ENCODE data around the gene ANKRD11. TPM values are rescaled to one million over a fixed set of nuclear protein-coding genes. Genes with fewer than 3 reads are reported as not detected.
A peak's percentile ranks its signal among the peaks of the same experiment; 100 is the strongest.

The ANKRD11 gene
- total RNA-seq, 1 donor from 2014 or later: 63.8 TPM

DNA sequence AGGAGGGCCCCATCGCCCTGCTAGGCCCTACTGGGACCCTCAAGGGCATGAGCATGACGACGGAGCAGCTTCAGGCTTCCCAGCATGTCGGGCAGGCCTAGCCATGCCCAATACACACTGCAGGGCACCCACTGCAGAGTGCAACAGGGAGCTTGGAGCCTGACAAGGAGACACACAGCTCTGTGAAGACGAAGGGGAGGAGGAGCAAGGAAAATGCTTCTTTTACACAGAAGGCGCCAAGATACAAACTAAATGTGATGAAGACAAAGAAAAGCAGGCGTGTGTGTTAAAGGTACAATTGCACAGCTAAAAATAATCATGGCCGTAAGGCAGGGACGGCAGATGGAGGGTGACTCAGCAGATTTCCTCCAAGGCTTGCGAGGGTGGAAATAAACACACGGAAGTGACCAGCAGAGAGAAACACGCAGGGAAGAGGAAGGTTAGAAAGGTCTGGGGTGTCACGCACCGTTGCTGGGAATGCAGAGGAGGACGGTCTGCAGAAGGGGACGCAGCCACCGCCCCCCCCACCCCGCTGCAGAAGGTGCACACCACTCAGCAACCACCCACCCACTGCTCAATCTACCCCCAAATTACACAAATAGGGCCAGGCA is 164.4 kb downstream of the ANKRD11 start:
- no peaks in the 10 kb centered on the region for H3K27me3 ChIP-seq (ENCODE audit: low read depth)
- H3K27ac ChIP-seq (replicated peaks): peak overlapping the region; percentile 87
- H3K4me3 ChIP-seq: peak overlapping the region; percentile 39
- H3K9me3 ChIP-seq (replicated peaks): no peaks in the 10 kb centered on the region
- intact Hi-C loops (cut with micrococcal nuclease): no loop called here
- H3K36me3 ChIP-seq: no peaks in the 10 kb centered on the region
- TF ChIP-seq, protein P1, sequence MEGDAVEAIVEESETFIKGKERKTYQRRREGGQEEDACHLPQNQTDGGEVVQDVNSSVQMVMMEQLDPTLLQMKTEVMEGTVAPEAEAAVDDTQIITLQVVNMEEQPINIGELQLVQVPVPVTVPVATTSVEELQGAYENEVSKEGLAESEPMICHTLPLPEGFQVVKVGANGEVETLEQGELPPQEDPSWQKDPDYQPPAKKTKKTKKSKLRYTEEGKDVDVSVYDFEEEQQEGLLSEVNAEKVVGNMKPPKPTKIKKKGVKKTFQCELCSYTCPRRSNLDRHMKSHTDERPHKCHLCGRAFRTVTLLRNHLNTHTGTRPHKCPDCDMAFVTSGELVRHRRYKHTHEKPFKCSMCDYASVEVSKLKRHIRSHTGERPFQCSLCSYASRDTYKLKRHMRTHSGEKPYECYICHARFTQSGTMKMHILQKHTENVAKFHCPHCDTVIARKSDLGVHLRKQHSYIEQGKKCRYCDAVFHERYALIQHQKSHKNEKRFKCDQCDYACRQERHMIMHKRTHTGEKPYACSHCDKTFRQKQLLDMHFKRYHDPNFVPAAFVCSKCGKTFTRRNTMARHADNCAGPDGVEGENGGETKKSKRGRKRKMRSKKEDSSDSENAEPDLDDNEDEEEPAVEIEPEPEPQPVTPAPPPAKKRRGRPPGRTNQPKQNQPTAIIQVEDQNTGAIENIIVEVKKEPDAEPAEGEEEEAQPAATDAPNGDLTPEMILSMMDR (IDR thresholded peaks at IDR 0.05; ENCODE audit: borderline replicate concordance): no peak
- DNase-seq: peak; percentile 47
- peaks cover 93% of the 10 kb centered on the region for H3K4me1 ChIP-seq

DNA sequence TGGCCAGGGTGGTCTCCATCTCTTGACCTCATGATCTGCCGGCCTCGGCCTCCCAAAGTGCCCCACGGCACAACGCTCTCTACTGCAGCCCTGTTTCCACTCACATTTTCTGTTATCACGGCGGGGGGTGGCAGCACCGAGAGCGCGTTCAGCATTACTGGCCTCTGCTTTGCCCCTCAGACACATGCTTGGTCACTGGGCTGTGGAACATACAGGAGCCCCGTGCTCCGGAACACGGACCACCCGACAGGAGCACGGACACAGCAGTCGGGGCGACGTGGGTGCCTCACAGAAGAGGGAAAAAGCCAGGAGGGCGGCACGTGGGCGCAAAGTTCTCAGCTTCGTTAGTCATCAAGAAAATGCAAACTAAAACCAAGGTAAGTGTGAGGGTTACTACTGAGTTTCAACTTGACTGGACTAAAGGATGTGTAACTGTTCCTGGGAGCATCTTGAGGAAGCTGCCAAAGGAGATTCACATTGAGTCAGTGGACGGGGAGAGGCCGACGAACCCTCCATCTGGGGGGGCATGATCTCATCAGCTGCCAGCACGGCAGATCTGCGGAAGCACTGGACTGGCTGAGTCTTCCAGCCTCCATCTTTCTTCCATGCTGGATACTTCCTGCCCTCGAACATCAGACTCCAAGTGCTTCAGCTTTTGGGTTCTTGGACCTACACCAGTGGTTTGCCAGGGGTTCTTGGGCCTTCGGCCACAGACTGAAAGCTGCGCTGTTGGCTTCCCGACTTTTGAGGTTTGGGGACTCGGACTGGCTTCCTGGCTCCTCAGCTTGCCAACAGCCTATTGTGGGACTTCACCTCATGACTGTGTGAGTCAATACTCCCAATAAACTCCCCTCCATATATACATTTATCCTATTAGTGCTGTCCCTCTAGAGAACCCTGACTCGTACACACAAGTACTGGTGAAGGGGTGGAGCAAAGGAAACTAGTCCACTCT is 166.0 kb downstream of the ANKRD11 start:
- no peak for DNase-seq
- Histone ChIP-seq H3K27ac (replicated peaks) (peak overlapping the region; percentile 87), H3K36me3 (no peaks in the 10 kb centered on the region), H3K27me3 (ENCODE audit: low read depth) (no peaks in the 10 kb centered on the region), H3K4me1 (peaks cover 93% of the 10 kb centered on the region), H3K4me3 (no peak overlapping the region), H3K9me3 (replicated peaks) (no peaks in the 10 kb centered on the region)
- TF ChIP-seq, protein P1 (IDR thresholded peaks at IDR 0.05; ENCODE audit: borderline replicate concordance): no peak
- intact Hi-C loops (cut with micrococcal nuclease): no loop called here

DNA sequence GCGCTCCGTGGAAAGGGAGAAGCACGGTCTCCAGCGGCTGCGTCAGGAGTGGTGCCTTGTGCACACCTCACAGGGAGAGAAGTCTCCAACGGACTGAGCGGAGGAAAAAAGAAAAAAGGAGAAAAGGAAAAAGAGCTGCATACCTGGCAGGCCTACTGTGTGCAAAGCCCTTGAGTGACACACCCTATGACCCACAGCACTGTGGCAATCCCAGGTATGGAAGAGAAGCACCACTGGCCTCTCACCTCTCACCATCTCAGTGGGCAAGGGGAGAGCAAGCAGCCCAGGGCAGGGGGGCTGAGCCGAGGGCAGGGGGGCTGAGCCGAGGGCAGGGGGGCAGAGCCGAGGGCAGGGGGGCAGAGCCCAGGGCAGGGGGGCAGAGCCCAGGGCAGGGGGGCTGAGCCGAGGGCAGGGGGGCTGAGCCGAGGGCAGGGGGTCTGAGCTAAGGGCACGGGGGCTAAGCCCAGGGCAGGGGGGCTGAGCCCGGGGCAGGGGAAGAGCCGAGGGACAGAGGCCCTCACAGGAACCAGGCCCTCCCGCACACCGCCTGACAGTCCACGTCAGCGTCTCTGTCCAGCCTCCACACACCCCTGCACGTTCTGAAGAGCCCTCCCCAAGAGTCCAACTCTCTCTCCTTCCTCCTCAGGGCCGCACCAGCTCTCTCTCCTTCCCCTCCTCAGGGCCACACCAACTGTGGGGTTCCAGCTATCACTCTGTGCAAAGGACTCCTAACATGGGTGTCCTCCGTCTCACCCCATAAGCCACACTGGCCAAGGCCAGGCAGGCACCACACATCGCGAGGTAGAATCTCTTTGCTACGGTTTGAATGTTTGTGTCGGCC is 167.0 kb downstream of the ANKRD11 start:
- intact Hi-C loops (cut with micrococcal nuclease): no loop called here
- H3K27ac ChIP-seq (replicated peaks): peak overlapping the region; percentile 91
- peaks cover 95% of the 10 kb centered on the region for H3K4me1 ChIP-seq
- DNase-seq: no peak
- H3K27me3 ChIP-seq (ENCODE audit: low read depth): no peaks in the 10 kb centered on the region
- no peaks in the 10 kb centered on the region for H3K36me3 ChIP-seq
- TF ChIP-seq, protein P1 (IDR thresholded peaks at IDR 0.05; ENCODE audit: borderline replicate concordance): no peak
- no peaks in the 10 kb centered on the region for H3K9me3 ChIP-seq (replicated peaks)
- no peak overlapping the region for H3K4me3 ChIP-seq

DNA sequence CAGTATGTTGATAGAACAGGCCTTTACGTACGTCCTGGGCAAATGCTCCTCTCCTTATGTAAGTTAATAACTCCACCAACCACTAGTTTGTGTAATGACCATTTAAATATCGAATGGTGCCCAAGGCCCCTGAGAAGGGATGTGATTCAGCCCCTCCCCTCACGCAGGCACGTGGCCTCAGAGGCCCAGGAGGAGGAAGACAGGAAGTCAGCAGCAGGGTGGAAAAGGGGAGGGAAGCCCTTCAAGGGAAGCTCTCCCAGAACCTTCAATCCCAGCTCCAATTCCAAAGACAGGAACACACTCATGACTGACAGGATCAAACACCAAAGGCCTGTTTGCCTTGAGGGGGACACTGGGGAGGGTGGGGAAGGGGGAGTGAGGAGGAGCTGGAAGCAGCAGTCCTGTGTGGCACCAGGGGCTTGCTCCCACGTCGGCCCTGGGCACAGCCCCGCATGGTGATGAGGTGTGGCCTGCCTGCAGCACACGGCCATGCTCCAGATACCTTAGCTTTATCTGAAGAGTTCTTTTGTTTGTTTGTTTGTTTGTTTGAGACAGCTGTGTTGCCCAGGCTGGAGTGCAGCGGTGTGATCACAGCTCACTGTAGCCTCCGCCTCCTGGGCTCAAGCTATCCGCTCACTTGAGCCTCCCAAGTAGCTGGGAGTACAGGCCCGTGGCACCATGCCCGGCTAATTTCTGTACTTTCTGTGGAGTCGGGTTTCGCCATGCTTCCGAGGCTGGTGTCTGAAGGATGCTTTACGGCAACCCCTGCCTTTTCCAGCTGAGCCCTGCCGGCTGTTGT is 167.8 kb downstream of the ANKRD11 start:
- peaks cover 99% of the 10 kb centered on the region for H3K4me1 ChIP-seq
- TF ChIP-seq, protein P1 (IDR thresholded peaks at IDR 0.05; ENCODE audit: borderline replicate concordance): no peak
- H3K27me3 ChIP-seq (ENCODE audit: low read depth): no peaks in the 10 kb centered on the region
- intact Hi-C loops (cut with micrococcal nuclease): no loop called here
- H3K27ac ChIP-seq (replicated peaks): peak overlapping the region; percentile 91
- H3K4me3 ChIP-seq: no peak overlapping the region
- no peaks in the 10 kb centered on the region for H3K9me3 ChIP-seq (replicated peaks)
- no peak for DNase-seq
- no peaks in the 10 kb centered on the region for H3K36me3 ChIP-seq
